Middle frontal gyrus (tissue), 1 donor: ENCODE measurements around the gene ATXN8OS.
"Not testable (repeated sequence)": the region's sequence is repeated elsewhere in the genome, so short reads cannot be mapped to it uniquely, and the experiment has no call there.

Source experiments
- DNase-seq: peaks from one replicate; pipeline ENCODE4 v3.0.0-alpha.2; 2015; ENCODE audit warnings: low spot score; ENCODE audit errors: extremely low spot score

ATXN8OS gene

GRCh38 chr13:70107498-70108281, at the start of gene ATXN8OS:
TSS of gene ATXN8OS (plus strand) at chr13:70107826.
- no peak for DNase-seq

GRCh38 chr13:70080012-70080411, 27.6 kb upstream of the ATXN8OS start:
- DNase-seq: no peak

GRCh38 chr13:70087247-70087646, 20.4 kb upstream of the ATXN8OS start:
- DNase-seq: no peak

GRCh38 chr13:70088926-70089325, 18.7 kb upstream of the ATXN8OS start:
- DNase-seq: no peak

- no peak for DNase-seq
These were observed 17.4 kb upstream of the ATXN8OS start for GRCh38 chr13:70090036-70090723.

- no peak for DNase-seq
These were observed 9.0 kb upstream of the ATXN8OS start for GRCh38 chr13:70098669-70099068.

GRCh38 chr13:70104481-70104880, 3.1 kb upstream of the ATXN8OS start:
- DNase-seq: no peak

- DNase-seq: no peak
These were observed 515 bp upstream of the ATXN8OS start for GRCh38 chr13:70107125-70107497.

GRCh38 chr13:70108356-70109105, 905 bp downstream of the ATXN8OS start, which contains the start of gene KLHL1:
TSS of gene KLHL1 (minus strand) at chr13:70108452. CDS start at chr13:70107699, 753 bp downstream.
- no peak for DNase-seq

GRCh38 chr13:70117338-70117905, 9.8 kb downstream of the ATXN8OS start:
- no peak for DNase-seq

- no peak for DNase-seq
These were observed 18.1 kb downstream of the ATXN8OS start for GRCh38 chr13:70125693-70126092.

GRCh38 chr13:70128098-70128497, 20.5 kb downstream of the ATXN8OS start:
- DNase-seq: no peak

GRCh38 chr13:70142658-70143057, 35.0 kb downstream of the ATXN8OS start:
- not testable (repeated sequence) for DNase-seq

- no peak for DNase-seq
These were observed 54.5 kb downstream of the ATXN8OS start for GRCh38 chr13:70162141-70162540.

- DNase-seq: no peak
These were observed 63.1 kb downstream of the ATXN8OS start for GRCh38 chr13:70170689-70171088.

- DNase-seq: no peak
These were observed 63.5 kb downstream of the ATXN8OS start for GRCh38 chr13:70171151-70171550.

GRCh38 chr13:70172946-70173597, 65.4 kb downstream of the ATXN8OS start:
- DNase-seq: no peak

- no peak for DNase-seq
These were observed 66.0 kb downstream of the ATXN8OS start for GRCh38 chr13:70173598-70173959.

- no peak for DNase-seq
These were observed 70.7 kb downstream of the ATXN8OS start for GRCh38 chr13:70178346-70178745.
